NCI-H2227 treated with DMSO at 0.1 percent for 48 hours (cell line): ENCODE results near the gene KRT33A.

Experiments used
- DNase-seq: peaks from one replicate; lab custom pipeline; 2025; lab: John Stamatoyannopoulos, UW

The KRT33A gene

GRCh38 chr17:41329279-41329948 is 21.2 kb downstream of the KRT33A start:
- peak; percentile 21 for DNase-seq

DNA sequence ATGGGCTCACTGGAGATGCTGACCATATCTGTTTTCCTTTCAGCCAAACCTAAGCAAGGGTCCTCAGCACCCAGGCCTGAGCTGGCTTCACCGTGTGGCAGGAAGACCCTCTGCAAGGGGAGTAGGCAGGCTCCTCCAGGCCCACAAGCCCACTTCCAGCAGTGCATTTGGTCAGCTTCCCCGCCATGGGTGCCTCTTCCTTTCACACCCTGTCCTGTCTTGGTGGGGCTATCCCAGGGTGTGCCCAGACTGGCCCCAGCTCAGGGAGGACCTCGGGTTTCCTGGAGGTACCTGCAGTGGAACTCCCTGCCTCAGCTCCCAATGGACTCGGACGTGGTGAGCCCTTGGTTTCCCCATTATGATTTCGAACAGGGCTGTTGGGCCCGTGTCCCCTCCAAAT is 22.4 kb downstream of the KRT33A start:
- no peak for DNase-seq

GRCh38 chr17:41327411-41328120 is 23.1 kb downstream of the KRT33A start:
- no peak for DNase-seq

- no peak for DNase-seq
Measured at GRCh38 chr17:41326173-41327145, 24.2 kb downstream of the KRT33A start.

GRCh38 chr17:41325611-41326010 is 25.0 kb downstream of the KRT33A start:
- no peak for DNase-seq

DNA sequence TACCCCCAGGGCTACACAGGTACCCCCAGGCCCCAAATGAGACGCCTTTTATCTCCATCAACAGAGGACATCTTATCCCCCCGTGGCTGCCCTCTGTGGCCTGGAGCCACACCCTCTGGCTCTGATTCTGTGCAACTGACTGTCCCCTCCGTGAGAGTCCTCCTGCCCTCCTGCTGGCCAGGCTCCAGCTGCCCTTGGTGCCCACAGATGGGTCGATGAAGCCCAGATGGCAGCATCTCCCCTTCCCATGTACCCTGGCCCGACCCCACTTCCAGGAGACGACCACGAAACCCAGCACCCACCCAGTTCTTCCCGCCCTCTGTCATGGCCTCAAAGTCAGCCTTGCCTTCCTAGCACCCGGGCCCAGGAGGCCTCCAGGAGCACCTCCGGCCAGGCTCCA is 25.5 kb downstream of the KRT33A start:
- no peak for DNase-seq

GRCh38 chr17:41324180-41325075 is 26.2 kb downstream of the KRT33A start:
- no peak for DNase-seq

DNA sequence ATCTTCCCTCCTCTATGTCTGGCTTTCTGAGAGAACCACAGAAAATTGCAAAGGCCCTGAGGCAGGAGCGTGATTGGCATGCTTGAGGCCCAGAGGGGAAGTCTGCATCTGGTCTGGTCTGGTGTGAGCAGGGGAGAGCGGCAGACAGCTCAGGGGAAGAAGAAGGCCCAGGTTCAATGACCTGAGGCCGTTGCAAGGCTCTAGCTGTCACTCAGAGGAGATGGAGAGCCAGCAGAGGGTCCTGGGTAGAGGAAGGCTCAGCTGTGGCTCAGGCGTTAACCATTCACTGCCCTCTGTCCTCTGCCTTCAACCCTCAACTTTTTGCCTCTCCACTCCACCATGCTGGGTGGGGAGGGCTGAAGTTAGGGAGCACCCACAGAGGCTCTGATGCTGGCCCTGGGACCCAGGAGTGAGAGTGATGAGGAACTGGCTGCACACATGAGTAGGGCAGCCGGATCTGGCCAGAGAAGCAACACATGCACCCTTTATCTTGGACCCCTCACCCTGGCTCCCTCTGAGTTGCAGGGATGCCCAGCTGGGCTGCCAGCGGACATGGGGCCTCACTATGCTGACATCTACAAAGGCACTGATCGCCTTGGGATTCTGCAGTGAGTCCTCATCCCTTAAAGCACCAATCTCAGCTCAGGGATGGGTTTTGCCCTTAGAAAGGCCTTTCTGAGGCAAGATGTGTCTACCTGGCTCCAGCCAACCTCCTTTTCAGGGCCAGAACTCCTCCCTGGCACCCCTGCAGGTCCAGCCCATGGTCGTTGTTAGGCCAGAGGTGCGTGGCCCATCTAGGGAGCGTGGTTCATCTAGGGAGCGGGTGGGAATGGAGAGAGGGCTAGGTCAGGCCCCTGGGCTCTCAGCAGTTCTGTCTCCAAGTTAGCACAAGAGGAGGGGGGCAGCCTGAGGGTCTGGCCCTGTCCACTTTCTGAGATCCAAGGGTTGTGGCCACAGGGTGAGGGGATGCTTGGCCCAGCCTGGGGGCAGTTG is 27.4 kb downstream of the KRT33A start:
- no peak for DNase-seq

GRCh38 chr17:41322094-41322902 is 28.3 kb downstream of the KRT33A start:
- DNase-seq: peak; percentile 49

DNA sequence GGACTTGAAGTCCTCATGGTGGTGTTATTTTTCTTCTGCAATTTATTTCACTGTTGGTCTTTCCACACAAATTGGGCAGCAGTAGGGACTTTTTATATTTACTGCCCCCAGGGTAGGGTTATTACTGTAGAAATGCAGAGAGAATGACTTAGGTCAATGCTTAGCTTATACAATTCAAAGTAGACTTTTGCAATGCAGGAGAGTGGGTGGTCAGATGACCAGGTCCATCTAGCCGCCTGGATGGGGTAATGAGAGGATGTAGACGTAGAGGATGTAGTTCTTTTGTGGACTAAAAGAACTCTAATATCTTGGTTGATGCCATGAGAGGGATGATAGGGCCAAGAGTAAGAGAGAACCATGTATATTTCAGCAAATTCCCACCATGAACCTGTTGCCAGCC is 32.4 kb downstream of the KRT33A start:
- DNase-seq: no peak

GRCh38 chr17:41315814-41316445 is 34.7 kb downstream of the KRT33A start:
- no peak for DNase-seq

GRCh38 chr17:41315204-41315794 is 35.3 kb downstream of the KRT33A start, which contains the start of gene KRTAP17-1:
Gene KRTAP17-1, minus strand, starts transcription at chr17:41315710. Its CDS starts 60 bp downstream, at chr17:41315650.
- no peak for DNase-seq

DNA sequence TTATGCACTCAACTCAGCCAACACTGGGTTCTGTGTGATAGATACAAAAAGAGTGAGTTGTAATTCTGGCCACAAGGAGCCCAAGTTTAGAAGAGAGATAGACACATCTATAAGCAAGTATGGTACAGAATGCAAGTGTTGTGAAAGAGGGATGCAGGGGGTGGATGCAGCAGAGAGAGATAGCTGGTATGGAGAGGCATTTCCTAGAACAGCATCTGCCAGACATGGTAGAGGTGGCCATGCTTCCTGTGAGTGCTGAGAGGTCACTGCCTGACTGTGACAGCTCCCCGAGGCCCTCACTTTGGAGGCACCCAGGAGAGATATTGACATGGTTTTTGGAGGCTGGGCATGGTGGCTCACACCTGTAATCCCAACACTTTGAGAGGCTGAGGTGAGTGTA is 39.5 kb downstream of the KRT33A start:
- DNase-seq: no peak

GRCh38 chr17:41308918-41309359 is 41.7 kb downstream of the KRT33A start, which contains the start of gene KRTAP16-1:
Gene KRTAP16-1, minus strand, starts transcription at chr17:41309309. Its CDS starts 56 bp downstream, at chr17:41309253.
- DNase-seq: no peak

DNA sequence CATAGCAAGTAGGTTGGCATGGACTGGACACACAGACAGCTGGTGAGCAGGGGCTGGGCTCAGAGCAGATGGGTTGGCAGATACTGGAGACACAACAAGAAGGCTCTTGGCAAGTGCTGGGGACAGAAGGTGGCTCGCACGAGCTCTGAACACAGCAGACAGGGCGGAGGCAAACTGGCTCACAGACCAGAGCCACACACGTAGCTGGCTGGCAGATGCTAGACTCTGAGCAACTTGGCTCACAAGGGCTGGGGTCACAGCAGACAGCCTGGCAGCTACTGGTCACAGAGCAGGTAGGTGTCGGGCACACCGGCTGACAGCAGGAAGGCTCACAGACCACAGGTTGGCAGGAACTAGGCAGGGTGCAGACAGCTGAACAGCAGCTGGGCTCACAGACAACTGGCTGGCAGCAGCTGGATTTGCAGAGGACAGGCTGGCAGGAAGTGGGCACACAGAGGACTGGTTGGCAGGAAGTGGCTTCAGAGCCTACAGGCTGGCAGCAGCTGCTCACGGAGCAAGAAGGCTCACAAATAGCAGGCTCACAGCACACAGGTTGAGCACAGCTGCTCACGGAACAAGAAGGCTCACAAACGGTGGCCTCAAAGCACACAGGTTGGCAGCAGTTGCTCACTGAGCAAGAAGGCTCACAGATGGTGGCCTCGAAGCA is 42.2 kb downstream of the KRT33A start:
- DNase-seq: no peak

DNA sequence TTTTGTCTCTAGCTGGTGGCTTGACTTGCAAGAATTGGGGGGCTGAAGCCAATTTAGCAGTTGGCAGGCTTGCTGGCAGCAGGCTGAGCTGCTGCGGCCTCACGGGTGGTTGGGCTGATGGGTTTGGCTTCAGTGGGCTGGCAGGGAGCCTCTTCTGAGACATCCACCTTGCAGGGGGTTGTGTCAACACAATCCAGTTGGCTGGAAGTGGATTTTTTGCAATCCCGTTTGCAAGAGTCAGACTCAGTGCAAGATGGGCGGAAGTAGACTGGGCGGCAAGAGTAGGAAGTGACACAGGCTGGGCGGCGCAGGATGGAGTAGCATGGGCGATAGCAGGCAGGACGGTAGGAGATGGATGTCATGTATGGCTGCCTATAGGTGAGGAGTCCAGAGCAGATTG is 43.0 kb downstream of the KRT33A start:
- no peak for DNase-seq

DNA sequence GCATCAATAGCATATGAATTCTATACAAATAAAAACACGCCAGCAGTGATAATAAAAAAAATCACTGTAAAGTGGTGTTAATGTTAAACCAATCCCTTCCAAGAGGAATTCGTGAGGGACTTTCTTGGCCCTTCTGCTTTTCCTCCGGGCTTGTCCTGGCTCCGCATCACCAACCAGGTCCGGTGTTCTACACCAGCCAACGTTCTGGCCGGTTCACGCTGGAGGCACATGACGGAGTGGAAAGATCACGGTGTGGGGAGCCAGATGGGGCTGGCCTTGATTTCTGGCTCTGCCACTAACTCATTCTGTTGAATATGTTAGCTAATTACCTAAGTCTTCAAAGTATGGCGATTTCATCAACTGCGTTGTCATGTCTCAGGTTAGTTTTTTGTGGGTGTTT is 46.5 kb downstream of the KRT33A start:
- no peak for DNase-seq

- DNase-seq: no peak
Measured at GRCh38 chr17:41302981-41303380, 47.6 kb downstream of the KRT33A start.
